HG02840 (cell line): ENCODE results near the gene SGO2.
"Not testable (repeated sequence)": the region's sequence is repeated elsewhere in the genome, so short reads cannot be mapped to it uniquely, and the experiment has no call there.

ENCODE experiments used
- ATAC-seq: cut with Tn5 transposase; IDR thresholded peaks from one replicate; pipeline ENCODE4 v1.9.1; 2021; ENCODE audit warnings: mild to moderate bottlenecking, moderate library complexity, moderate number of reproducible peaks; ENCODE audit not compliant: unreplicated experiment, low FRiP score

Gene SGO2

DNA sequence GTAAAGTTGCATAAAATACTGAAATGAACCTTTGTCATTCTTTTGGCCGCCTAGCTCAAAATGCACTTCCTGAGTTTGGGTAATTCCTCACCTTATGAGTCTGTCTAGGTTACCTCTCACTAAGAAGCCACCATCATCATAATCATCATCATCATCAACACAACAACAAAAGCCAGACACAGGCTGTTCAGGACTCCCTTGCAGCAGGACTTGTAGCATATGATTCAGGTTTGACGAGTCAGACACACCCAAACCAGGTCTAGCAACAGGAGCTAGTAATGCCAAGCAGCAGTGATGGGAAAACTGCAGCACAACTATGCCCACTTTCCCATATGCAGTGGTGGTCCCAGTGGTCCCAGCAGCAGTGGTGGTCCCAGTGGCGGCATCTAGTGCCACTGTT, 2.8 kb upstream of the SGO2 start:
- no peak for ATAC-seq

DNA sequence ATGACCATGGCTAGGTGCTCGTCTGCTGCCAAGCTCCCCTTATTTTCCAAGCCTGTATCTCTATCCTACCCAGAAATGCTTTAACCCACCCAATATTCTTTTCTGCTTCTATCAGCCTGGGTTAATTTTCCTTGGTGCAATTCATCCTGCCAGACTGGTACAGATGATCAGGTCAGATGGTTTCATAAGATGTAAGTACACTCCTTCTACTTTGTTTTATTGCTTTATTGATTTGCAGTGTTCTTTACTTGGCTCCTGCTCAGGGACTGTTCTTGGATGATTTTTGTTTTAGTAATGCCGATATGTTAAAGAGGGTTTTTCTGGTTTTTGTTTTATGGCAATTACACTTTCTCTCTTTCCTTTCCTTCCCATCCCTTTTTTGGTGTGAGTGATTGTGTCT, 2.4 kb upstream of the SGO2 start:
- ATAC-seq: no peak

DNA sequence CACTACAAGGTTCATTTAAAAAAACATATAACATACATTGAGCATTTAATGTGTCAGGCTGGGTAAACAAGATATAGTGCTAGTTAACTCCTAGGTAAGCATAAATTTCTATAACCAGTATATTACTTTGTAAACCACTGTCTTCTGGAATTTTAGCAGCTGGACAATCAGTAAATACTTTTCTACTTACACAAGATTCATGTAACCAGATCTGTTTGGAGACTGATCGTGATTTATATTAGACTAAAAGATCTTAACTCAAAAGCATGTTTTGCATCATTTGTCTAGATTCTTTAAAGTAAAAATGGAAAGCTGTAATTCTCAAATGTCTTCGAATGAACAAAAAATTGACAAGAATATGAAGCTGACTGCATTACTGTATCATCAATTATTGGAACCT, 941 bp upstream of the SGO2 start:
- ATAC-seq: no peak

DNA sequence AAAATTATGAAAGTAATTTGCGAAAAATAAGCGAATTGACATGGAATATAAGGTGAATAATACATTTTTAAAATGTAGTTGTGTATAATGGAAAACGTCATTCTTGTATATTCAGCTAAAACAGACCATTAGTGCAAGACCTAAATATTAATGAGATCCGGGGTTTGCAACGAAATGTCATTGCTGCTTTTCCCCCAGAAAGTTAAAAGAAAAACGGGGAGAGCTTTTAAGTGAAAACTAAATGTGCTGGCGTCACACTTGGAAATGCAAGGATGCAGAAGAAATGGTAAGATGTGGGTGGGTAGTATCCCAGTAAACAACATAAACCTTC, 491 bp upstream of the SGO2 start:
- ATAC-seq: no peak

DNA sequence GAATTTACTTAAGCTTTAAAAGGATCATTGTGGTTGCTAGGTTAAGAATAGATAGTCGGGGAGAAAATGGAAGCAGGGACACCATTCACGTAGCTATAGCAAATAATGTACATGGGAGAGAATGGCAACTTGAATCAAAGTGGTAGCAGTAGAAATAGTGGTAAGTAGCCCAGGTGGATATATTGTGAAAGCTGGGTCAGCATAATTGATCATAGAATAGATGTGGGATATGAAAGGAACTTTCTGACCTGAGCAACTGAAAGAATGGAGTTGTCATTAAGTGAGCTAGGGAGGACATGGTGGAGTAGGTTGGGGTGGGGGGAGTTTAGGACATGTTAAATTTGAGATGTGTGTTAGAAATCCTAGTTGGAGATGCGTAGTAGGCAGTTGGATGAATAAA, 2.2 kb downstream of the SGO2 start:
- no peak for ATAC-seq

DNA sequence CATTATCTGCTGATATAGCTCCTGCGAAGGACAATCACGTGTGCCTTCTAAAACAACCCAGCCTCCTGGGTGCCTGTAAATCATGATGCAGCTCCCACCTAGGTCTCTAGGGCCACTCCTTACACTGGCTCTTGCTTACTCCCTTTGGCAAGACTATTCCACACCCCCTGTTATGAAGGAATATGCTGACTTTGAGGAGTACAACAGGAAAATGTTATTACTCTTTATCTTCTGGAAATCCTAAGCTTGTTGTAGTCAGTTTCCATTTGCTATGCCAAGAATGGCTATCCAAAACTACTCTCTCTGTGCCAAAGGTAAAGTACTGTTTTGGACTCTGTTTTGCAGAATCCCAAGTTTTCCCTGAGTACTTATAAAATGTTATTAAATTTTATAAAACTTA, 7.7 kb downstream of the SGO2 start:
- ATAC-seq: no peak

DNA sequence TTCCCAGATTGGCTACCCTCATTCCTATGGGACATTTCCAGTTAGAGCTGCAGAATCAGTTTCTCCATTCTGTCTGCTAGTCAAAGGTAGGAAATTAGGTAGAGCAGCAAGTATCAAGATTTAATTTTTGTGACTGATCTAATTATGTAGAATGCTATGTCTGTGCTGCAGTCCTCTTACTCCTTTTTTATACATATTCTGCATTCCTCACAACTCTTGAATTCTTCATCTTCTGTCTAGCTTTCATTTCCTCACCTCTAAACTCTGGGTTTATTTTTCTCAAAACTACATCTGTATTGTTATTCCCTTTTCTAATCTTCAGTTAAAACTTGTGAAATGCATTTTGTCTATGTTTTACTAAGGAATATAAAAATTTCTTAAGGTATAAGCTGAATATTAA, 8.6 kb downstream of the SGO2 start:
- ATAC-seq: no peak

DNA sequence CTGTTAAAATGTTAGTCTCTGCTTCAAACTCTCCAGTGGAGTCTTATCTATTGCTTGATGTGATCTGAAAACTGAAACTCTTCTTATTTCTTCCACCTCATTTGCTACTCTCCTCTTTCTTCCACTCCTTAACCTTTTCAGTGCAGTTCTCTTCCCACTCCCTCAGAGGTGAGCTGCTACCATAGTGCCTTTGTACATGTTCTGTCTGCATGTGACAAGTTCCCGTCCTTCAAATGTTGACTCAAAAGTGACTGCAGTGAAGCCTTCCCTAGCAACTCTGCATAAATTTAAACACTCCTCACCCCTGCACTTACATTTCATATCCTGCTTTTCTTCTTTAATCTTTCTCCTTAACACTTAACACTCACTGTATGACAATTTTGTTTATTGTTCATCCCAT, 12.1 kb downstream of the SGO2 start:
- no peak for ATAC-seq

DNA sequence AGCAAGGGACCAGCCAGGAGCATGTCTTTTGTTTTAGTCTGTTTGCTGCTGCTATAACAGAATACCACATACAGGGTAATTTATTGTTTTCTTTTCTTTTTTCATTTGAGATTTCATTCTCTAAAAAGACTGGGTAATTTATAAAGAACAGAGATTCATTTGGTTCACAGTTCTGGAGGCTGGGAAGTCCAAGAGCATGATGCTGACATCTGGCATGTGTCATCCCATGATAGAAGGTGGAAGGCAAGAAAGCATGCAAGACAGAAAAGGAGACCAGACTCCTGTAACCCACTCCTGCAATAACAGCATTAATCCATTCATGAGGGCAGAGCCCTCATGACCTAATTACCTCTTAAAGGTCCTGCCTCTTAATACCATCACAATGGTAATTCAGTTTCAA, 14.8 kb downstream of the SGO2 start:
- no peak for ATAC-seq

DNA sequence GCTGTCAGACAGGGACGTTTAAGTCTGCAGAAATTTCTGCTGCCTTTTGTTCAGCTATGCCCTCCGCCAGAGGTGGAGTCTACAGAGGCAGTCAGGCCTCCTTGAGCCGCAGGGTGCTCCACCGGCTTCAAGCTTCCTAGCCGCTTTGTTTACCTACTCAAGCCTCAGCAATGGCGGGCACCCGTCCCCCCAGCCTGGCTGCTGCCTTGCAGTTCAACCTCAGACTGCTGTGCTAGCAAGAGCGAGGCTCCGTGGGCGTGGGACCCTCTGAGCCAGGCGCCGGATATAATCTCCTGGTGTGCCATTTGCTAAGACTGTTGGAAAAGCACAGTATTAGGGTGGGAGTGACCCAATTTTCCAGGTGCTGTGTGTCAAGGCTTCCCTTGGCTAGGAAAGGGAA, 40.6 kb downstream of the SGO2 start:
- not testable (repeated sequence) for ATAC-seq

DNA sequence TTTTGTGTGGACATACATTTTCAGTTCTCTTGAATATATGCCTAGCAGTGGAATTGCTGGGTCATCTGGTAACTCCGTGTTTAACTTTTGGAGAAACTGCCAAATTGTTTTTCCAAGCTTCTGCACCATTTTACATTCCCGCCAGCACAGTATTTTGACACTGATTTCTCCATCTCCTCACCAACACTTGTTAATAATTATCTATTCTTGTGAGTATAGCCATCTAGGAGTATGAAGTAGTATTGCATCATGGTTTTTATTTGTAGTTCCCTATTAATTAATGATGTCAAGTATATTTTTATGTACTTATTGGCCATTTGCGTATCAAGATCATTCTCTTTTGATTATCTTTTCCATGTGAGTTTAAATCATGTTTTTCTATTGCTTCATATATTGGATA, 41.9 kb downstream of the SGO2 start:
- no peak for ATAC-seq

DNA sequence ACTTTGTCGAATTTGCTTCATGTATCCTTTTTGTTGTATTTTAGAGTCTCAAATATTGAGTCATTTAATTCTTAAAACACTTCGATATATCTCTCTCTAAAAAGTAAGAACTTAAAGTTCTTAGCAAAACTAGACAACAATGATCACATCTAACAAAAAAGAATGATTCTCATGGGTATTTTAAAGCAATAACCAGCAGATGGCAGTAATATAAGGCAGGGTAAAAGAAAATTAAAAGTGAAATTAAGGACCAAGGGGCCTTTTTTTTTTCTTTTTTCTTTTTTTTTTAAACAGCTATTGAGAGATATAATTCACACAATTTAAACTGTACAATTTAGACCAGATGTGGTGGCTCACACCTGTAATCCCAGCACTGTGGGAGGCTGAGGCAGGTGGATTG, 50.0 kb downstream of the SGO2 start:
- no peak for ATAC-seq

DNA sequence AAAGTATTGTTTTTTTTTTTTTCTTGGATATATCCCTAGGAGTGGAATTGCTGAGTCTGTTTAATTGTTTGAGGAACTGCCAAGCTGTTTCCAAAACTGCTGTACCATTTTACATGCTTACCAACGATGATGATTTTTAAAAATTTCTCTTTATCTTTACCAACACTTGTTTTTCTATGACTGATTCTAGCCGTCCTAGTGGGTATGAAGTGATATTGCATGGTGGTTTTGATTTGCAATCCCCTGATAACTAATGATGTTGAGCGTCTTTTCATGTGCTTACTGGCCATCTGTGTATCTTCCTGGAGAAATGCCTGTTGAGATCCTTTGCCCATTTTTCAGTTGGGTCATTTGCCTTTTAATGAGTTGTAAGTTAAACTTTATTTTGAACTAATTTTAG, 51.0 kb downstream of the SGO2 start:
- no peak for ATAC-seq

DNA sequence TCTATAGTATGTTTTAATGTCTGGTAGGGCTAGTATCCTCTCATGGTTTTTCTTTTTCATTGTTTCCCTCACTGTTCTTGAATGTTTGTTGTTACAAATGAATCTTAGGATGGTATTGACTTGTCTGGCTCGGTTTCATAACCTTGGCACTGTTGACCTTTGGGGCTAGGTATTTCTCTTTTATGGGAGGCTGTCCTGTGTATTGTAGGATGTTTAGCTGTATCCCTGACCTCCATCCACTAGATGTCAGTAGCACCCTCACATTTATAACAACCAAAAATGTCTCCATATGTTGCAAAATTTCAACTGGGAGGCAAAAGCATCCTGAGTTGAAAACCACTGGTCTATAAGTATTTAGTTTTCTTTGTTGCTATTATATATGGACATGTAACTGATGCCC, 52.8 kb downstream of the SGO2 start:
- no peak for ATAC-seq

DNA sequence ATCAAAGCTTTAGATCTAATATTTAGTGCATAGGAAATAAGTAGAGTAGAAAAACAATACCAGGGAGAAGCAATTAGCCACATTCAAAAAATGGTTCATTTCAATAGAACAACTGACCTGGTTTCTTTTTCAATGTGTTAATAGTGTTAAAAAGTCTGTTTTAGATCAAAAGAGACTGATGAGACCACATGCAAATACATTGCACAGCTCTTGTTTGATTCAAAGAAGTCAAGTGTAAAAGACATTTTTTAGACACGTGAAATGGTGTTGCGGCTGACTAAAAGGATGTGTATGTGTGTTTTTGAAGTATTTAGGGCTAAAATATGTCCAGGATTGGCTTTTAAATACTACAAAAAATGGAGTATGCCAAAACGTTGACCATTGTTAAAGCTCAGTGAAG, 58.6 kb downstream of the SGO2 start:
- ATAC-seq: no peak

DNA sequence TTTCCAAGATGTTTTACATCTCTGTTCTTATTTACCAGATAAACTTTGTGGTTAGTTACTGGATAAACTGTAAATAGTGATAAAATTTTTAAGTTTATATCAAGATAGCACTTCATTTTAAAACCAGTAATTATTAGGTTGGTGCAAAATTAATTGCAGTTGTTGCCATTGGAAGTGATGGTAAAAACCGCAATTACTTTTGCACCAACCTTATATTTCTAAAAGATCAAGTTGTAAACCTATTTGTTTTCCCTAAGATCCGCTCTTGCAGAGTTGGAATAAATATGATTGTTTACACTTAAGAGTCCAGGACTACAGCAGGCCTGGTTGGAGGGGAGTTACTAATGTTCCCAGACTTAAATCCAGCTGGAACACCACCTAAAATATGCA, 59.3 kb downstream of the SGO2 start:
- ATAC-seq: no peak

DNA sequence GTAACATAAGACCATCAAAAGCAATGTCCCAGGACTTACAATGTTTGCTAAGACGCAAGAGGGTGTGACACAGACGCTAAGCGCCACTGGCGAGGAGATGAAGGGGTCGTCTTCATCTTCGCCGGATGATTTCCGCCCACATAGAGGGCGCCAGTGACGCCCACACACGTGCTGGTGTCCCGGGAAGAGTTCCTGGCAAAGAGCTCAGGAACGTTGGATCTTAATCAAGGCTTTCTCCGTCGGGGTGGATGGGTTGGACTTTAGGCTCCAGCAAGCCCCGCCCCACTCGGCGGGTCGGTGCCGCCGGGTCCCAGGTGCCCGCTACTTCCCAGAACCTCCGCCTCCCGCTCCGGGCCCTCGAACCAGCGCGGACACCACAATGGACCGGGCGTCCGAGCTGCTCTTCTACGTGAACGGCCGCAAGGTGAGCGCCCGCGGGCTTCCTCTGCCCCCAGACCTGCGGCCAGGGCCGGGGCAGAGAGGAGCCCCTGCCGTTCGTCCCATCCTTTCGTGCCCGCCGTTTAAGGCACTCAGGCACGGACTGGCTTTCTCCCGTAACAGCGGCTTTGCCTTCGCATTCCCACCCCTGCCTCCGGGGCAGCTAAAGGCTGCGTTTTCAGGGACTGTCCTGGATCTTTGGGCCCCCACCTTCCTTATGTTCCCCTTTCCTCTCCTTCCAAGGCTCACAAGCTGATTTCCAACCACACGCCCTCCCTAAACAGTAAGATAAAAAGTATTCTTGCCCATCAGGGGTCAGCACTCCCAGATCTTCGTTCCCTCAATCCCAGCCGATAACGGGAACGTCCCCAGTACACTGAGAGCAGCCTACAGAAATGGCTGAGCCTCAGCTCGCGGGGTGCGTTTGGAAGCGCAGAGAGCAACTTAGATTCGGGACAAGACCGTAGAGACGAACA, 60.0 kb downstream of the SGO2 start, which contains the start of gene AOX1:
TSS of gene AOX1 (plus strand) at position 285 of the 914 bp plus-strand sequence. CDS start at position 380, 95 bp downstream.
- no peak for ATAC-seq

DNA sequence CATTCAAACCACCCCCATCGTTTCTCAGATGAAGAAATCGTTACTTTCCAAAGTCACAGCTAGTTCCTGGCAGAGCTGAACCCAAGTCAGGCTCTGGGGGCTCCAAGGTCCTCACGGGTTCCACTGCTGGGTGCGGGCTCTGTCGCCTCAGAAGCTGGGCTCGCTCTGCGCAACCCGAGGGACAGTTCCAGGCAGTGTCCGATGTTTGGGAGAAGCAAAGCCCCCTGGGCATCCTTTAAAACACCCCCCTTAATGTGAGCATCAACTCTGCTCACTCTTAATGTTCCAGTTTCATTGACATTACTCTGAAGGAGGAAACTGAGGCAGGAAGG, 60.6 kb downstream of the SGO2 start:
- ATAC-seq: no peak

DNA sequence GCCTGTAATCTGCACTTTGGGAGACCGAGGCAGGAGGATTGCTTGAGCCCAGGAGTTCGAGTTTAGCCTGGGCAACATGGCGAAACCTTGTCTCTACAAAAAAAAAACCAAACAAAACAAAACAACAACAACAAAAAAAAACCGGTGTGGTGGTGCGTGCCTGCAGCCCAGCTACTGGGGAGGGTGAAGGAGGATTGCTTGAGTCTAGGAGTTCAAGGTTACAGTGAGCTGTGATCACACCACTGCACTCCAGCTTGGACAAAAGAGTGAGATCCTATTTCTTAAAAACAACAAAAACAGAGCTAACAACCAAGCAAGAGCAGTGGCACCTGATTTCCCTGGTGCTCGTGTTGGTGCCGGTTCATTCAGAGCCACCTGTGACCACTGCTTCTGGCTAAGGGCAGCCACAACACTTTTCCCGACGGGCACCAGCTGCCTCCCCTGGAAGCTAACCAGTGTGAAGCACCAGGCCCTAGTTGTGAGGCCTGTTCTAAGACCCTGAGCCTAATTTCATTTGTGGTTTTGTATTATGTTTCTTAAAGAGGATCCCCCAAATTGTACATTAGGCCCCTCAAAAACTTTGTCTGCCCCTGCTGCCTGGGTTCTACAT, 61.1 kb downstream of the SGO2 start:
- ATAC-seq: no peak

DNA sequence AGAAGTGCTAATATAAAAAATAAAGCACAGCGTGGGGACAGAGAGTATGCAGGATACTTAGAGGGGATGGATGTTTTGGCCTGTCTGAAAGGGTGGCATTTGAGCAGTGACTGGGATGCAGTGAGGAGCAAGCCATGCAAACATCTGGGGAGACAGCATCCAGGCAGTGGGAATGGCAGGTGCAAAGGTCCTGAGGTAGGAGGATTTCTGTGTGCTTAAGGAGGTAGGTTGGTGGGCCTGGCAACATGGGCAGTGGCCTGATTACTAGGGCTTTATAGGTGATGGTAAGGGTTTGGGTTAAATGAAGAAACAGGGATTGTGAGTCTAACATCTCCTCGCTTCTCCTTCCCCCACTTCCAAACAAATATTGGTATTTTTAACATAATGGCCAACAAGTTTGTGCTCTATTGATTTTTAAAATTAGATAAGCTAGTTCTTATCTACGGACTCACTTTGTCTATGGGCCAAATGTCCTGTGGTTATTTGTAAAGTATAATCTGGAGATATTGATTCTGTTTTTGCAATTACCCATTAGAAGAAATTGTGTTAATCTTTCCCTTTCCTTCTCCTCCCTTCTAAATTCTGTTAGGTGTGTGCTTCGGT, 62.2 kb downstream of the SGO2 start:
- ATAC-seq: no peak

DNA sequence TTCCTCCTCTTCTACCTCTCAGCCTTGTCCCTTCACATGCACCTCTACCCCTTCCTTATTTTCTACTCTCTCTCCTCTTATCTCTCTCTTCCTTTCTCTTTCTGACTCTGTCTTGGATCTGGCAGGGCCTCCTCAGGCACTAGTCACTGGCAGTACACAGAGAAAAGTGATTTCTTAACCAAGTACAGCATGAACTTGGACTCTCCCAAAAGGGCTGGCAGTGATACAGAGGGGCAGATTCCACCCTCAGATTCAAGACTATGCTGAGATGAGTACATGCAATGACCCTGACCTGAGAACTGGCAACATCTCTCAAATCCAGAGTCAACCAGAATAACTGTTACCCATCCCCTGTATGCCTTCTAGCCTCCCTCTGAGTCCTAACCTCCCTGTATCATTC, 64.1 kb downstream of the SGO2 start:
- no peak for ATAC-seq

DNA sequence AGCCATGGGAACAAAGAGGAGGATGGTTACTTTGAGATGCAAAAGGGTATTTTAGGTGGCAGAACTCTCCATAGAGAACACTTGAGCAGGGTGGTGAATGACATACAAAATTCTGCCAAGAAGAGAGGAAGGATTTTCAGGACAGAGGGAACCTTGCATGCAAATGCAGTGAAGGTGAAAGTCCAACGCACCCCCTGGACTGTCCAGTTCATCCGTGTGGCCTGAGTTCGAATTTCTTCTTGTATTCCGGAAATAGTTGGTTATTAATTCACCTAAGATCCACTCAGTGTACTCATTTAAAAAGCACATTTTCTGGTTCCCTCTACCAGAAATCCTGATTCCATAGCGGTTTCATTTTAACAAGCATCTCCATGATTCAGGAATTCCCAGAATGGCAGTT, 65.3 kb downstream of the SGO2 start:
- ATAC-seq: no peak
